Measurements from ENCODE around the gene CTNND2.
A peak's percentile ranks its signal among the peaks of the same experiment; 100 is the strongest.

DNA sequence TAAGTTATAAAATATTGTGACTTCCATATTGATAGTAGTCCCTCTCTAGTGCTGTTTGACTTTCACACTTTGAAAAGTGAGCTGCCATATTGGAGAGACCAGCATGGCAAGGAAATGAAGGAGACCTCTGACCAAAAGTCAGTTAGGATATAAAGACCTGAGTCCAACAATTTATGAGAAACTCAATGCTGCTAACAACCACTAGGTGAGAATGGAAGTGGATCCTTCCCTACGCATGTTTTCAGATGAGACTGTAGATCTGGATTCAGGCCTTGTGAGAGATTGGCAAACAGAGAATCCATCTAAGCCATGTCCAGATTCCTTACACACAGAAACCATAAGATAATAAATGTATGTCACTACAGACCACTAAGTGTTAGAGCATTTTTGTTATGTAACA, 81.6 kb downstream of the CTNND2 start:
- TF ChIP-seq, protein P1, sequence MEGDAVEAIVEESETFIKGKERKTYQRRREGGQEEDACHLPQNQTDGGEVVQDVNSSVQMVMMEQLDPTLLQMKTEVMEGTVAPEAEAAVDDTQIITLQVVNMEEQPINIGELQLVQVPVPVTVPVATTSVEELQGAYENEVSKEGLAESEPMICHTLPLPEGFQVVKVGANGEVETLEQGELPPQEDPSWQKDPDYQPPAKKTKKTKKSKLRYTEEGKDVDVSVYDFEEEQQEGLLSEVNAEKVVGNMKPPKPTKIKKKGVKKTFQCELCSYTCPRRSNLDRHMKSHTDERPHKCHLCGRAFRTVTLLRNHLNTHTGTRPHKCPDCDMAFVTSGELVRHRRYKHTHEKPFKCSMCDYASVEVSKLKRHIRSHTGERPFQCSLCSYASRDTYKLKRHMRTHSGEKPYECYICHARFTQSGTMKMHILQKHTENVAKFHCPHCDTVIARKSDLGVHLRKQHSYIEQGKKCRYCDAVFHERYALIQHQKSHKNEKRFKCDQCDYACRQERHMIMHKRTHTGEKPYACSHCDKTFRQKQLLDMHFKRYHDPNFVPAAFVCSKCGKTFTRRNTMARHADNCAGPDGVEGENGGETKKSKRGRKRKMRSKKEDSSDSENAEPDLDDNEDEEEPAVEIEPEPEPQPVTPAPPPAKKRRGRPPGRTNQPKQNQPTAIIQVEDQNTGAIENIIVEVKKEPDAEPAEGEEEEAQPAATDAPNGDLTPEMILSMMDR (IDR thresholded peaks at IDR 0.05): peak; percentile 26
- no peak for TF ChIP-seq EZH2 (IDR thresholded peaks at IDR 0.05)
